ELF-1 (cell line): ENCODE measurements around the gene HID1.
"Not testable (repeated sequence)": the region's sequence is repeated elsewhere in the genome, so short reads cannot be mapped to it uniquely, and the experiment has no call there.

Source experiments
- DNase-seq: peaks from one replicate; pipeline ENCODE4 v3.0.0-alpha.2; 2016; ENCODE audit warnings: low read depth, low spot score

HID1 gene

GRCh38 chr17:74970395-74970794 lies 2.2 kb downstream of the HID1 start:
- DNase-seq = no peak

GRCh38 chr17:74969501-74969900 lies 3.1 kb downstream of the HID1 start:
- not testable (repeated sequence) for DNase-seq

- DNase-seq = peak; percentile 50
Observed at GRCh38 chr17:74968361-74968780, 4.2 kb downstream of the HID1 start.

GRCh38 chr17:74964988-74965622 lies 7.5 kb downstream of the HID1 start:
- no peak for DNase-seq

- DNase-seq = no peak
Observed at GRCh38 chr17:74964246-74964761, 8.3 kb downstream of the HID1 start.

GRCh38 chr17:74963656-74964055 lies 8.9 kb downstream of the HID1 start:
- no peak for DNase-seq

GRCh38 chr17:74962622-74963394 lies 9.8 kb downstream of the HID1 start:
- DNase-seq = no peak

GRCh38 chr17:74961657-74962350 lies 10.8 kb downstream of the HID1 start:
- peak; percentile 94 for DNase-seq

GRCh38 chr17:74960570-74961342 lies 11.8 kb downstream of the HID1 start:
- peak; percentile 92 for DNase-seq

- no peak for DNase-seq
Observed at GRCh38 chr17:74959826-74960515, 12.6 kb downstream of the HID1 start.

GRCh38 chr17:74957935-74958740 lies 14.4 kb downstream of the HID1 start:
- peak; percentile 87 for DNase-seq

GRCh38 chr17:74956093-74956492 lies 16.5 kb downstream of the HID1 start:
- DNase-seq = no peak

- DNase-seq = no peak
Observed at GRCh38 chr17:74954665-74955421, 17.7 kb downstream of the HID1 start.

GRCh38 chr17:74954115-74954514 lies 18.4 kb downstream of the HID1 start:
- no peak for DNase-seq

- no peak for DNase-seq
Observed at GRCh38 chr17:74953134-74953687, 19.3 kb downstream of the HID1 start.

GRCh38 chr17:74952431-74953133 lies 20.0 kb downstream of the HID1 start:
- DNase-seq = no peak

GRCh38 chr17:74951680-74952421 lies 20.7 kb downstream of the HID1 start:
- DNase-seq = no peak

- no peak for DNase-seq
Observed at GRCh38 chr17:74951065-74951464, 21.5 kb downstream of the HID1 start.
